ENCODE data around the gene PIF1.
A peak's percentile ranks its signal among the peaks of the same experiment; 100 is the strongest.

The PIF1 gene, protein sequence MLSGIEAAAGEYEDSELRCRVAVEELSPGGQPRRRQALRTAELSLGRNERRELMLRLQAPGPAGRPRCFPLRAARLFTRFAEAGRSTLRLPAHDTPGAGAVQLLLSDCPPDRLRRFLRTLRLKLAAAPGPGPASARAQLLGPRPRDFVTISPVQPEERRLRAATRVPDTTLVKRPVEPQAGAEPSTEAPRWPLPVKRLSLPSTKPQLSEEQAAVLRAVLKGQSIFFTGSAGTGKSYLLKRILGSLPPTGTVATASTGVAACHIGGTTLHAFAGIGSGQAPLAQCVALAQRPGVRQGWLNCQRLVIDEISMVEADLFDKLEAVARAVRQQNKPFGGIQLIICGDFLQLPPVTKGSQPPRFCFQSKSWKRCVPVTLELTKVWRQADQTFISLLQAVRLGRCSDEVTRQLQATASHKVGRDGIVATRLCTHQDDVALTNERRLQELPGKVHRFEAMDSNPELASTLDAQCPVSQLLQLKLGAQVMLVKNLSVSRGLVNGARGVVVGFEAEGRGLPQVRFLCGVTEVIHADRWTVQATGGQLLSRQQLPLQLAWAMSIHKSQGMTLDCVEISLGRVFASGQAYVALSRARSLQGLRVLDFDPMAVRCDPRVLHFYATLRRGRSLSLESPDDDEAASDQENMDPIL

DNA sequence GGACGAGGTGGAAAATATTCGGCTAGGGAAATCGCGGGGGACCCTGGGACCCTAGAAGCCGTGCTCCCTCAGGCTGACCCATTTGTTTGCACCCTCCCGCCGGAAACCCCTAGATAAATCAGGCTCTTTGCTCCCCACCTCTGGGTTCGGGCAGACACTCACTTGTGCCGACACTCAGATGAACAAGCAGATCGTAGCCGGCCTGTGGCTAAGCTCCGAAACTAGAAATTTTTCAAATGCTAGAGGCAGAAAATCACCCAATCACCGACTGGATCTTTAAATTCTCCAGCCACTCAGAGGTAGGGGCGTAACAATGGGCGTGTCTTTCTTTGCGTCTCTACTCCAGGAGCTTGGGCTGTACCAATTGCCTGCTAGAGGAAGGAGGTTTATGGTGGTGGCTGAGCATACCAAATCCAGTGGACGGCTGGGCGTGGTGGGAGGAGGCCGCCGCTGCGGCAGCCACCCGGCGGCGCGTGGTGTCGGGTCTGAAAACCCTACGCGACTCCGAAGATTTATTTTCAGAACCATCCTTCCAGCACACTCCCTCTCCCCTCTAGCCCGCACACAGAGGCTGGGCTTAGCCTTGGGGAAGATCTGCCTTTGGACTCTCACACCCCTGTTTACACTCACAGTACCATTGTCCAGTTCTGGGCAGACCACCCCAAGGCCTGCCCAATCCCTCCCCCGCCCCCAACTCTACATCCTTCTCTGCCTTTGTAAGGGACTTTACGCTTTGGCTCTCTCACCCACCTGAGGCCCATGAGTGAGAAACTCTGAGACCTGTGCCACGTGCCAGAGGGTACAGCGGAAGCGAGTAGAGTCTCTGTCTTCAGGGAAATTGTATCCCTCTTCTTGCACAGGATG is at the start of gene PIF1:
Gene PIF1, minus strand, starts transcription at position 217 of the 864 bp plus-strand sequence. CDS start 1,312 bp downstream, outside the sequence.
- peak; percentile 72 to 84 for DNase-seq (ENCODE audit: low read depth in 2 of 2)

DNA sequence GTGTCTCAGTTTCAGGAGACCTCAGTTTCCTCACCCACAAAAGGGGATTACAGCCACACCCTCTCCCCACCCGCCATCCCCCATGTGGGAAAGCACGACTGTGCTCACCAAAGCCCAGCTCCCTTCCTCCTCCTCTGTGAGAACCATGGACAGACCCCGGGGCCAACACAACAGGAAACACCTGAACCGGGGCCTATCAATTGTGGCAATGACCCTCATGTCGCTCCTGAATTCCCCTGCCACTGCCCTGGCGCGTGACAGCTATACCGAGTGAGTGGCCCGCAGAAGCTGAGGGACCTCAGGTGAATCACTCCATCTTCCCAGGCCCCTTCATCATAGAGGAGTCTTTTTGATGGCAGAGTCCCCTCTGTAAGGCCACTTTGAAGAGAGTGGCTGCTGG is 44.9 kb upstream of the PIF1 start:
- no peak for DNase-seq (ENCODE audit: low read depth in 2 of 2)

DNA sequence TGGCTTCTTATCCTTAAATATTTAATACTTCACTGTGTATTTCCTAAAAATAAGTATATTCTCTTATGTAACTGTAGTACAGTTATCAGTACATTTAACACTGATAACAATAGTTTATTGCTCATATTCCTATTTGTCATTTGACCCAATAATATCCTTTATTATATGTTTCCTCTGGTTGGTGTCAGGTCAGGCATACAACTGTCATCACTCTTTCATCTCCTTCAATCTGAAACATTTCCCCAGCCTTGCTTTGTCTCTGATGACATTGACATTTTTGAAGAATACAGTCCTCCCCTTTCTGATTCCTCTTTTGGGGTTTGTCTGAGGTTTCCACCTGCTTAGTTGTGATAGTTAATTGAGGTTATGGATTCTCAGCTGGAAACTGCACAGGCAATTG is 44.1 kb upstream of the PIF1 start:
- no peak for DNase-seq (ENCODE audit: low read depth in 2 of 2)

DNA sequence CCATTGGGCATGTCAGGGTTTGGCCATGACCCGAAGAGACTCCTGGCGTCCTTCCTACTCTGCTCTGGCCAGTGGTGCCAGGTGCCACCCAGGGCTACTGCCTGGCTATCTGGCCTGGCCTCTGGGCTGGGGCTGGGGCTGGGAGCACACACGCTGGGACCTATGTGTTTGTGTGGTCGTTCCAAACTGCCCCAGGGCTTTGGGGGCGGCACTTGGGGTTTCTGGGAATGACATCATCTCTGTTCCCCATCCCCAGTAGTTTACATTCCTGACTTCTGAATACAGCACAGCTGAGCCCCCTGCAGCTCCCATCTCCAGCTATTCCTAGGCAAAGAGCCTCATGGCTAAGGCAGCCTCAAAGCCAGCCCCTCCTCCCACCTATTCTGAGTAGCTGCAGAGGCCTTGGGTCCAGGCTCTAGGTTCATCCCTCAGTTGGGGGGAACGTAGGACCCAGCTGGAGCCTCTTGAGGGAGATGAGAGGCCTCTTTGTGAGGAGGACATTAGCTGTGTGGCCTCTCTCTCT is 40.6 kb upstream of the PIF1 start:
- no peak for DNase-seq (ENCODE audit: low read depth in 2 of 2)

DNA sequence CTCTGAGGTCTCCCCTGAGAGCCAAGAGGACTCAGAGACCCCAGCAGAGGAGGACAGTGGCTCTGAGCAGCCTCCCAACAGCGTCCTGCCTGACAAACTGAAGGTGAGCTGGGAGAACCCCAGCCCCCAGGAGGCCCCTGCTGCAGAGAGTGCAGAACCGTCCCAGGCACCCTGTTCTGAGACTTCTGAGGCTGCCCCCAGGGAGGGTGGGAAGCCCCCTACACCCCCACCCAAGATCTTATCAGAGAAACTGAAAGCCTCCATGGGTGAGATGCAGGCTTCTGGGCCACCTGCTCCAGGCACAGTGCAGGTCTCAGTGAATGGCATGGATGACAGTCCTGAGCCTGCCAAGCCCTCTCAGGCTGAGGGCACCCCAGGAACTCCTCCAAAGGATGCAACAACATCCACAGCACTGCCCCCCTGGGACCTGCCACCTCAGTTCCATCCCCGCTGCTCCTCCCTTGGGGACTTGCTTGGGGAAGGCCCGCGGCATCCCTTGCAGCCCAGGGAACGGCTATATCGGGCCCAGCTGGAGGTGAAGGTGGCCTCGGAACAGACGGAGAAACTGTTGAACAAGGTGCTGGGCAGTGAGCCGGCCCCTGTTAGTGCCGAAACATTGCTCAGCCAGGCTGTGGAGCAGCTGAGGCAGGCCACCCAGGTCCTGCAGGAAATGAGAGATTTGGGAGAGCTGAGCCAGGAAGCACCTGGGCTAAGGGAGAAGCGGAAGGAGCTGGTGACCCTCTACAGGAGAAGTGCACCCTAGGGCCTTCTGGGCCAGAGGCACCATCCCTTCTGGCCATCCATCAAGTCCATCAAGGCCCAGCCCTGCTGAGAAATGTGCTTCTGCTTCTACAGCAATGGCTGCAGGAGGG is 39.9 kb upstream of the PIF1 start:
- DNase-seq (ENCODE audit: low read depth in 2 of 2): no peak

DNA sequence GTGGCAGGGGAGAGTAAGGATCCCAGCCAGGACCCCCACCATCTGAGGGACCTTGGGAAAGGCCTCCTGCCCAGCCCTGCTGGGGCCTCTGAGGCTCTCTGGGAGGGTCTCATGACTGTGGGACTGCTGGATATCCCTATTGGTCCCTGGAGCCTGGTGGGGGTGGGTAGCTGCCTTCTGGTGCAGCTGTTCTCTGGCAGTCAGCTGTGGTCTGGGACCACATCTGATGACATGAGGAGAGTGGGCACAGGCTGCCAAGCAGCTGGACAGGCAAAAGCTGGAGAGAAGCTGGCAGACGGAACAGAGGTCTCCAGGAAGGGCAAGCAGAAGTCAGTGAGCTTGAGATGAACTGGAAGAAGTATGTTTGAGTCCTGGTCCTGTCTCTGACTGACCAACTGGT is 38.6 kb upstream of the PIF1 start:
- no peak for DNase-seq (ENCODE audit: low read depth in 2 of 2)

DNA sequence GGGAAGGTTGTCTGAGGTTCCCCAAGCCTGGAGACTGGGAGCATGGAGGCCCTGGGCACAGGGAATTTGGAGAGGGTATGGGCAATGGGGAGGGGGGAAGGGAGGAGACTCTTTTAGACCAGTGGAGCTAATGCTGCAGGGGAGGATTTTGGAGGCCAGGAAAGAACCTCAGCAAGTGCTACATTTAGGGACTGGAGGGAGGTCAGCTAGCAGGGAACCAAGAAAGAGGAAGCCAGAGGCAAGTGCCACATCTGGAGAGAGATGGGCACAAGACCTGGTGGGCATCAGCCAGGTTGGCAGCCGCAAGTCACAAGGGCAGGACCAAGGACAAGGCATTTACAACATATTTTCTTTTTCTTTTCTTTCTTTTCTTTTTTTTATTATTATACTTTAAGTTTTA is 37.0 kb upstream of the PIF1 start:
- no peak for DNase-seq (ENCODE audit: low read depth in 2 of 2)

DNA sequence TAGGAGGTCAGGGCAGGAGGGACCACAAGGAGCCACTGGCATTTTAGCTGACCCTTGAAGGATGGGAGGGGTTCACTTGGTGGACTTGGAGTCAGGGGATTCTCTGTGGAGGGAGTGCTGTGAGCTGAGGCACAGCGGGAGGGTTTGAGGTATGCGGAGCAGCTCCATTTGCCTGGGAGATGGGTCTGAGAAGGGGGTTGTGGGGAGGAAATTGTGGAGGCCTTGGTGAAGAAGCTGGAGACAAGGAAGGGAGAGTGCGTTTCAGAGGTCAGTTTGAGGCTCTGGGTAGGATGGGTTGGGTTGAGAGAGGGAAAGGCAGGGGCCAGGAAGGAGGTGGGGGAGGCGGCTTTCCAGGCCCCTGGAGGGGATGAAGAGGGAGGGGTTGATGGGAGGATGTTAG is 36.5 kb upstream of the PIF1 start:
- DNase-seq (ENCODE audit: low read depth in 2 of 2): no peak

DNA sequence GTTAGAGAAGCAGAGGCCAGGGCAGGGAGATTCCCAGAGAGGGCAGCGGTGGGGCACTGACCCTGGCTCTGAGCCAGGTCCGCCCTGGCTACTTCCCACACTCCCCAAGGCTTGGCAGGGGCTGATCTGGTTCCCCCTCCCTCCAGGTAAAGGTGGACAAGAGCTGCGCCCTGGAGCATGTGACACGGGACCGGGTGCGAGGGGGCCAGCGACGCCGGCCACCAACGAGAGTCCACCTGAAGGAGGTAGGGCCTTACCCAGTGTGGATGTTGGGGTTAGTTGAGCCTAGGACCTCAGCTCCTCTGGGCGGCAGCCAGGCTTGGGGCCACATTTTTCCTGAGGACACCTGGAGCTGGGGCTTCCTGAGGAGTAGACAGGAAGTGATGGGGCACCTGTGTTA is 35.9 kb upstream of the PIF1 start:
- DNase-seq (ENCODE audit: low read depth in 2 of 2): no peak

DNA sequence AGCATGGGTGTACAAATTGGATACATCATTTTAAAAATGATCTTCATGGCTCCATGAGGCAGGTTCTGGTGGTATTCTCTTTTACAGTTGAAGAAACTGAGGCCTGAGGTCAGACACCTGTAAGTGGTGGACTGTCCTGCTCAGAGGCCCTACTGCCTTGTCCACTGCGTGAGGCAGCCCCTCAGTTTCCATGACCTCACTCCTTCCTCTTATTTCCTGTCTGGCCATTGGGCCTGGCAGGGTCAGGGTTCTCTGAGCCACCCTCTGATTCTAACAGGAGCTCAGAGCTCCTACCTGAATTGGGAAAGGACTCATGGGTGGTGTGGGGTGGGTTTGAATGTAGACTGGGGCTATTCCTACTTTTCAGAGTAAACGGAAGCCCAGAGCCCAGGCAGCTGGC is 33.8 kb upstream of the PIF1 start:
- DNase-seq (ENCODE audit: low read depth in 2 of 2): no peak

DNA sequence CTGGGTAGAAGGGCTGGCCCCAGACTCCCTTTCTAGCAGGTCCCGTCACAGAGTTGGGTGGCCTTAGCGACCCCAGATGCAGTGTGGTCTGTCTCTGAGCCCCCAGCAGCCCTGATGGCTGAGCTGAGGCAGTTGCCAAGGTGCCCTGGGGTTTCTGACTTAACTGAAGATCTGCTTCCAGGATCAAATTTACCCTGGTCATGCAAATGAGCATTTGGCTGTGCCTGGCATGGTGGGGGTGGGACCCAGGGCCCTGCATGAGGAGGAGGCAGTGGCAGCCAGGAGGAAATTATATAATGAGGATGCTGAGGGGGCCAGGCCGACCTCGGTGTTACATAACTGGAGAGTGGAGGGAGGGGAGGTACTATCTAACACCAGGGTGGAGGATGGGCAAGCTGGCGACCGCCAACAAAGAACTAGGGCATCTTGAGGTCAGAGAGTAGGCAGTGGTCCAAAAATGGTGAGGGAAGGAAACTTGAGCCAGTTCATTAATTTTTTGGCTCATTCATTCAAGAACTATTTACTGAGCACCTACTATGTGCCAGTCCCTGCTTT is 32.7 kb upstream of the PIF1 start:
- no peak for DNase-seq (ENCODE audit: low read depth in 2 of 2)

DNA sequence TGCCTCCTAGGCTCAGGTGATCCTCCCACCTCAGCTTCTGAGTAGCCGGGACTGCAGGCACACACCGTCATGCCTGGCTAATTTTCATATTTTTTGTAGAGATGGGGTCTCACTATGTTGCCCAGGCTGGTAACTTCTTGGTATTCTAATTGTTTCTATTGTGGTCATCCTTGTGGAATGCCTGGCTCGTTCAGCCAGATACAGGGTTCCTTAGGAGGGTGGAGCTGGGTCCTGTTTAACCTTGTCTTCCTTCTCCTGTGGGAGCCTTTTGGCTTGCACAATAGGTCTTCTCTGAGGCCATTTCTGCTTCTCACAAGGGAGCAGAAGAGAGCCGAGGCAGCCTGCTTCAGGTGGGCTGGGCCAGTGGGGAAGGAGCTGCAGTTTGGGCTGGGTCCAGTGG is 32.0 kb upstream of the PIF1 start:
- DNase-seq (ENCODE audit: low read depth in 2 of 2): no peak

DNA sequence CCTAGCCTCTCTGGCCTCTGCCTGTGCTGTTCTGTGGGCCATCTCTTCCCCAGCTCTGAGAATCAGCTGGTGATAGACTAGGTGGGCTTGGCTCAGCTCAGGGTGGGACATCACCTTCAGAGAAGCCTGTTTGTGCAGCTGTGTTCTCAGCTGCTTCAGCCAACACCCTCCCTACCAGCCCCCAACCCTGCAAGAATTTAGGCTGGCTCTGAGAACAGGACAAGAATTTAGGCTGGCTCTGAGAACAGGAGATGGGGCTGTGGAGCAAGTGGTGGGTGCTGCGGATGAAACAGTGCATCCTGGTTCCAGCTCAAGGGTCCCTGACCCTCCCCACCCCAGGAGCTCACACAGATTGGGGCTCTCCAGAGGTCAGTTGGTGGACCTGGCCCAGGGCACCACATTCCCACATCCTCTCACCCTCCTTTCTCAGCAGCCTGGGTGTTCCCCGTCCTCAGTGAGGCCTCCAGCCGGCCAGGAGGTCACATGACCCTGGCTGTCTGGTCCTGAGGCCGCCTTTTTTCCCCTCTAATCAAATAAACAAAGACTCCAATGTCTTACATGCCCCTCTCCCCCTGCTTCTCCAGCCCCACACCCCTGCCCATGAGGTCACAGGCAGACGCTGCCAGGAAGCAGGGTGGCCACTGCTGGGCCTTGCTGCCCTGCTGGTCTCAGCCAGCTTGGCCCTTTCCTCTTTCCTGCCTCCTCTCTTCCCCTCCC is 31.1 kb upstream of the PIF1 start:
- no peak for DNase-seq (ENCODE audit: low read depth in 2 of 2)

DNA sequence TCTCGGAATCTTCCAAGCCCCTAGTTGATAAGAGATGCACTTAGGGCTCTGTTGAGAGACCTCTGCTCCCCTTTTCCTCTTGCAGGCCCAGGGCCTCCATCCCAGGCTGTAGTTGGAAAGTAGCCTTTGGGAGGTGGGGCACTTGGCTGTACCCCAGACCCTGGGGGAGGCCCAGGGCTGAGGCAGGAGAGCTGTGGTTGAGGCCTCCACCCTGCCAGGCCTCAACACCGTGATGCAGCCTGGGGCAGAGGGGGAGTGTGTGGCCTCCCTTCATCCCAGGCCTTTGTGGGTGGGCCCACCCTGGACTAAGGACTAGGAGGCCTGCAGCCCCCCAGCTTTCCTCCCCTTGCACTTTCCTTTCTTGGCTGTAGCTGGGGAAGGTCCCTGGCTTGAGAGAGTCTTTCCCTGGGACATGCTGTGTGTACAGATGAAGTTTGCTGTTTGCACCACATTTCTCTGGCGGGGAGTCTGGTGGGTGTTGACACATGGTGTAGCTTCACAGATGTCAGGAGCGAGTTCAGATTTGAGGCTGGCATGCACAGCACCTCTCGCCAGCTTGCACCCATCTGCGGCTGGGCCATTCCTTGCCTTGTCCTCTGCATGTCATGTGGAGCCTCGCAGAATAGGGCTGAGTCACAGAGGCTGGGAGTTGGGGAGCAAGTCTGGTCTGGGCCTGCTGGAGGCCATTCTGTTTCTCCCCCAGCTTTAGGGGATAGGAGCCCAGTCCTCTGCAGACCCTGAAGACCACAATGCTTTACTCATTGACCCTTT is 29.9 kb upstream of the PIF1 start:
- DNase-seq (ENCODE audit: low read depth in 2 of 2): no peak

DNA sequence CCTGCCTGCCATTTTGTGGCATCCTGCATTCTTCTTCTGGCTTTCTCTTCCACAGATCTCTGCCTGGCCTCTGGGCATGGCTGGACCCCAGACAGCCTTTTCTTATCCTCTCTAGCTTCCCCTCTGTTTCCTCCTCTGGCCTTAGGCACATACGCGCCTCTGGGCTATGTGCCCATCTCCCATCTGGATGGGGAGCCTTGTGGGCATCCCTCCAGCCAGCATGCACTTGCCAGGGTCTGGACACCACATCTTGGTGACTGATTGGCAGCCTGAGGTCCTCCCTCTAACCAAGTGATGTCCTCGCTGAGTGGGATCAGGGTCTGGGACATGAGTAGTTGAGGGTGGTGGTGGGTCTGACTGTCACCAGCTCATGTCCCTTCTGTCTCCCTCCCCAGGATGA is 29.1 kb upstream of the PIF1 start:
- no peak for DNase-seq (ENCODE audit: low read depth in 2 of 2)

DNA sequence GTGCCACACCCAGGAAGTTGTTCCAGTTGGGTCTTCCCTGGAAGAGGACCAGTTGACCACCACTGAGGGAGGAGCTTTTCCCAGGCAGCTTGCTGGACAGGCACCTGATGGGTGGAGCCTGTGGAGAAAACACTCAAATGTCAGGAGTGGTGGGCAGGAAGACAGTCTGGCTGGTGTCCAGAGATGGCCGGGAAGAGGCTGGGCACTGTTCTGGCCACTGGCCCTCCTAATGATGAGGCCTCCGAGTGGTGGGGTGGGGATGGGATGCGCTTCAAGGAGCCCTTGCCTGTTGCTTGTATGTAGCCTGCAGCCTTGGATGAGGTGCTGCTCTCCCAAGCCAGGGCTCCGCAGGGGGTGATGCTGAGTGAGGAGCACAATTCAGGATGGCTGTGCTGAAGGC is 28.6 kb upstream of the PIF1 start:
- DNase-seq (ENCODE audit: low read depth in 2 of 2): no peak

DNA sequence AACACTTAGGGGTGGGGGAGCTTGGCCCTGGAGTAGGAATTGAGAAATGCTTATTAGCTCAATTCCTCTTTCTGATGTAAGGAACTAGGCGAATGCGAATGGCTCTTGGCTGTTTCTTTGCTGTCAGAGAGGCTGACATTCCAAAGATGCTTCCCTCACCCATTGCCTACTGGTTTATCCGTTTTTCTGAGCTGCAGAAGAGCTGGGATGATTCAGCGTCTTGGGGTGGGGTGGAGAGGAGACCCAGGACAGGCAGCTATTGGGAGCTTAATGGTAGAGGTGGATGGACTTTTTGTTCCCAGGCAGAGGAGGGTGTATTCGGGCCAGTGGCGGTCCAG is 26.0 kb upstream of the PIF1 start:
- DNase-seq (ENCODE audit: low read depth in 2 of 2): no peak

DNA sequence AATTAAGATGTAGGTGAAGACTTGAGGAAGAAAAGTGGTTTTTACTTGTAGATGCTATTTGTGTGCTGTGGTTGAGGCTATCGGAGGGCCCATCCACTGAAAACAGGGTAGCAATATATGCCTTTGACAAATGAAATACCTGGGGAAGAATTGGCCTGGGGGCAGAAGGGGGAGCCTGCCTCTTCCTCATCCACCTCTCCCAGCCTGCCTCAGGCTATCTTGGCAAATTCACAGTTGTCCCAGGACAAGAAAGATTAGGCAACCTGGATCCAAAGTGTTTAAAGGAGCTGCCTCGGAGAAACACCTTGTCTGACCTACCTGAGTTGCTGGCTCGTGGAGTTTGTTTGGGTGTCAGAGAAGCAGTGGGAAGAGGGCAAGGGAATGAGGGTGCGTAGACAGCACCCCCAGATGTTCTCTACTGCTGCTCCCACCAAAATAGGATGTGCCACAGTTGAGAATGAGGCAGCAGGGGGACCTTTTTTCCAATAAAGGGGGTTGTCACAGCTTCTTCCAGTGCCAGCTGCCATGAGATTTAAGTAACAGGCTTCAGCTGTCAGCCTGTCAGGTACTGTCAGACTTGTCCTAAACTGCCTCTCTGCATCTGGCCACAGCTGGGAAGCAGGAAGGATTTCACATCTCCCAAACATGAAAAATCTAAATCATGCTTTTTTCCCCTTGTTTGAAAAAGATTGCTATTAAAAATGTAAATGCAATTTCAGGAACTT is 25.5 kb upstream of the PIF1 start:
- no peak for DNase-seq (ENCODE audit: low read depth in 2 of 2)
